GM23338 (cell line): Measurements from ENCODE around the gene PGBD2. TPM values are rescaled to one million over a fixed set of nuclear protein-coding genes. Genes with fewer than 3 reads are reported as not detected.

Source experiments
- ATAC-seq: fragments of 200-7000 bp; cut with Tn5 transposase; 3 replicates; pipeline ENCODE4 v1.9.1; 2020
- DNase-seq: peaks from one replicate; pipeline ENCODE4 v3.0.0-alpha.2; 2015; ENCODE audit warnings: low spot score
- H2AFZ ChIP-seq: fragments of 200-600 bp; sonication (generic); 2 replicates; pipeline ENCODE4 v1.8.0; 2016; ENCODE audit warnings: antibody characterized with exemption, mild to moderate bottlenecking, moderate library complexity
- H3F3A ChIP-seq: fragments of 200-600 bp; sonication (generic); replicated peaks from 2 replicates; pipeline ENCODE4 v1.8.0; 2017; ENCODE audit warnings: antibody characterized with exemption, mixed run types, low read depth
- H3K27ac ChIP-seq: fragments of 200-600 bp; sonication (generic); 2 replicates; pipeline ENCODE4 v1.6.1; 2016; ENCODE audit warnings: low read depth
- H3K27me3 ChIP-seq: fragments of 200-600 bp; sonication (generic); 2 replicates; pipeline ENCODE4 v1.8.0; 2016; ENCODE audit warnings: mild to moderate bottlenecking, mixed run types, moderate library complexity; ENCODE audit not compliant: insufficient read depth
- H3K36me3 ChIP-seq: fragments of 200-600 bp; sonication (generic); 2 replicates; pipeline ENCODE4 v1.8.0; 2016; ENCODE audit warnings: mild to moderate bottlenecking; ENCODE audit not compliant: insufficient read depth
- H3K4me1 ChIP-seq: fragments of 200-600 bp; sonication (generic); 2 replicates; pipeline ENCODE4 v1.8.0; 2016; ENCODE audit warnings: mild to moderate bottlenecking, moderate library complexity; ENCODE audit not compliant: insufficient read depth
- H3K4me2 ChIP-seq: fragments of 200-600 bp; sonication (generic); 2 replicates; pipeline ENCODE4 v1.7.1; 2017; ENCODE audit warnings: mixed run types
- H3K4me3 ChIP-seq: fragments of 200-600 bp; sonication (generic); 2 replicates; pipeline ENCODE4 v1.6.1; 2016; ENCODE audit warnings: mixed run types
- H3K79me2 ChIP-seq: fragments of 200-600 bp; sonication (generic); replicated peaks from 2 replicates; pipeline ENCODE4 v1.8.0; 2017; ENCODE audit warnings: mild to moderate bottlenecking; ENCODE audit not compliant: insufficient read depth
- H3K9me2 ChIP-seq: fragments of 200-600 bp; sonication (generic); 2 replicates; pipeline ENCODE4 v1.8.0; 2017; ENCODE audit not compliant: insufficient read depth
- H4K20me1 ChIP-seq: fragments of 200-600 bp; sonication (generic); replicated peaks from 2 replicates; pipeline ENCODE4 v1.8.0; 2017; ENCODE audit warnings: mild to moderate bottlenecking; ENCODE audit not compliant: insufficient read depth
- H3K27ac Mint-ChIP-seq: 2 replicates; pipeline ENCODE4 v1.8.0; 2020; ENCODE audit warnings: inconsistent platforms, mild to moderate bottlenecking, moderate library complexity, mixed read lengths
- H3K27me3 Mint-ChIP-seq: 3 replicates; pipeline ENCODE4 v1.8.0; 2022; ENCODE audit warnings: low read depth, mild to moderate bottlenecking, moderate library complexity, mixed read lengths, inconsistent platforms; ENCODE audit not compliant: insufficient read depth, poor library complexity
- H3K36me3 Mint-ChIP-seq: 3 replicates; pipeline ENCODE4 v1.8.0; 2021; ENCODE audit warnings: low read depth, mild to moderate bottlenecking, inconsistent platforms, moderate library complexity, mixed read lengths
- H3K4me1 Mint-ChIP-seq: 3 replicates; pipeline ENCODE4 v1.8.0; 2020; ENCODE audit warnings: mild to moderate bottlenecking, inconsistent platforms, mixed read lengths
- H3K4me3 Mint-ChIP-seq: 3 replicates; pipeline ENCODE4 v1.8.0; 2021; ENCODE audit warnings: moderate library complexity, mild to moderate bottlenecking, inconsistent platforms, mixed read lengths
- H3K9me3 Mint-ChIP-seq: 3 replicates; pipeline ENCODE4 v1.8.0; 2020; ENCODE audit warnings: moderate library complexity, mild to moderate bottlenecking, inconsistent platforms, mixed read lengths
- CREB1 ChIP-seq: fragments of 250-450 bp; sonication (Bioruptor Pico); IDR thresholded peaks from 2 replicates; pipeline ENCODE4 v1.5.0; 2020; ENCODE audit warnings: low read depth, mild to moderate bottlenecking, moderate library complexity
- CTCF ChIP-seq, 2 experiments: fragments of 200-600 bp in 1 of 2; sonication (generic) in 1 of 2; conservative IDR thresholded peaks; 2 replicates each; pipeline versions ENCODE4 v1.5.1 to v1.6.1; 2016 to 2017; ENCODE audit warnings: antibody characterized with exemption in 2 of 2, low read depth in 2 of 2, mild to moderate bottlenecking in 2 of 2, moderate library complexity in 1 of 2
- ETS1 ChIP-seq: IDR thresholded peaks from 2 replicates; pipeline ENCODE4 v1.6.1; 2016; ENCODE audit warnings: antibody characterized with exemption
- EZH2 ChIP-seq: fragments of 200-600 bp; sonication (generic); IDR thresholded peaks from one replicate; pipeline ENCODE4 v1.8.0; 2017; ENCODE audit warnings: antibody characterized with exemption, mild to moderate bottlenecking, low read depth; ENCODE audit not compliant: unreplicated experiment
- EZH2phosphoT487 ChIP-seq: fragments of 200-600 bp; sonication (generic); IDR thresholded peaks from one replicate; pipeline ENCODE4 v1.8.1; 2018; ENCODE audit warnings: antibody characterized with exemption; ENCODE audit not compliant: unreplicated experiment
- JUNB ChIP-seq: IDR thresholded peaks from one replicate; pipeline ENCODE4 v1.6.1; 2016; ENCODE audit warnings: antibody characterized with exemption; ENCODE audit not compliant: unreplicated experiment
- NANOG ChIP-seq: IDR thresholded peaks from 2 replicates; pipeline ENCODE4 v1.6.1; 2016; ENCODE audit warnings: antibody characterized with exemption, borderline replicate concordance
- POLR2AphosphoS5 ChIP-seq: IDR thresholded peaks from 2 replicates; pipeline ENCODE4 v1.6.1; 2016; ENCODE audit warnings: antibody characterized with exemption, low read depth
- REST ChIP-seq: IDR thresholded peaks from one replicate; pipeline ENCODE4 v1.6.1; 2018; ENCODE audit warnings: antibody characterized with exemption; ENCODE audit not compliant: unreplicated experiment
- STAT1 ChIP-seq: IDR thresholded peaks from one replicate; pipeline ENCODE4 v1.6.1; 2016; ENCODE audit warnings: antibody characterized with exemption; ENCODE audit not compliant: unreplicated experiment
- ZNF114 ChIP-seq: fragments of 250-450 bp; sonication (Bioruptor Pico); IDR thresholded peaks from 2 replicates; pipeline ENCODE4 v1.5.0; 2020; ENCODE audit warnings: mild to moderate bottlenecking, moderate library complexity
- ZNF331 ChIP-seq: fragments of 250-450 bp; sonication (Bioruptor Pico); IDR thresholded peaks from 2 replicates; pipeline ENCODE4 v1.5.0; 2020; ENCODE audit warnings: low read depth, mild to moderate bottlenecking, moderate library complexity
- ZNF462 ChIP-seq: fragments of 250-450 bp; sonication (Bioruptor Pico); IDR thresholded peaks from 2 replicates; pipeline ENCODE4 v1.5.0; 2020; ENCODE audit warnings: mild to moderate bottlenecking, moderate library complexity
- polyA plus RNA-seq: library from polyadenylated mRNA; unstranded; fragments of >200 nt; fragmentation: Nextera tagmentation; extraction: Ambion mirVana; gene quantifications from 2 replicates; pipeline ENCODE4 v1.2.1, GENCODE V29; 2016
- total RNA-seq: library from RNA; depleted of rRNA; stranded (reverse); fragments of >200 nt; shearing (Covaris generic); gene quantifications from 2 replicates; pipeline ENCODE4 v1.2.3, GENCODE V29; 2014

Gene PGBD2
- total and polyA plus RNA-seq, 2 experiments from 2014 or later = 4.8 to 10.2 TPM

GRCh38 chr1:248892590-248892989 is 13.4 kb upstream of the PGBD2 start:
- Mint-ChIP-seq H3K27me3 (peaks cover 2% of the 10 kb centered on the region), H3K4me3 (no peak overlapping the region), H3K4me1 (peaks cover 17% of the 10 kb centered on the region), H3K27ac (no peak overlapping the region), H3K9me3 (no peaks in the 10 kb centered on the region), H3K36me3 (no peaks in the 10 kb centered on the region)
- TF ChIP-seq REST (no peak), ZNF114 (CRISPR knock-in tag) (no peak), CTCF (conservative IDR thresholded peaks at IDR 0.05; ENCODE audit: low read depth in 2 of 2) (no peak), NANOG (no peak), CREB1 (CRISPR knock-in tag) (no peak), ETS1 (no peak), EZH2phosphoT487 (no peak), JUNB (no peak), POLR2AphosphoS5 (no peak), EZH2 (no peak), ZNF331 (no peak), ZNF462 (CRISPR knock-in tag) (no peak), STAT1 (no peak)
- Histone ChIP-seq H3K4me2 (no peak overlapping the region), H3K27ac (no peak overlapping the region), H4K20me1 (no peaks in the 10 kb centered on the region), H3K9me2 (no peaks in the 10 kb centered on the region), H3K36me3 (no peaks in the 10 kb centered on the region), H3K4me1 (peaks cover 17% of the 10 kb centered on the region), H3K79me2 (no peaks in the 10 kb centered on the region), H3F3A (no peaks in the 10 kb centered on the region), H3K27me3 (no peaks in the 10 kb centered on the region), H3K4me3 (no peak overlapping the region), H2AFZ (no peak overlapping the region)
- ATAC-seq = no peak
- DNase-seq = no peak
